Measurements from ENCODE around the gene EMP2. TPM values are rescaled to one million over a fixed set of nuclear protein-coding genes. Genes with fewer than 3 reads are reported as not detected.
A peak's percentile ranks its signal among the peaks of the same experiment; 100 is the strongest.

EMP2 gene
- total RNA-seq, 1 donor from 2014 or later: not detected

- ChIA-PET CTCF (no interaction called here), POLR2A (no interaction called here)
- TF ChIP-seq CTCF (IDR thresholded peaks at IDR 0.05): no peak
- ATAC-seq (ENCODE audit: low read depth) (peak; percentile 81), DNase-seq (no peak)
- Mint-ChIP-seq H3K4me1 (peaks cover 26% of the 10 kb centered on the region), H3K9me3 (no peaks in the 10 kb centered on the region), H3K4me3 (no peak overlapping the region), H3K36me3 (ENCODE audit: low read depth) (no peaks in the 10 kb centered on the region), H3K27ac (no peak overlapping the region), H3K27me3 (peaks cover 3% of the 10 kb centered on the region)
- intact Hi-C loops (cut with micrococcal nuclease): no loop called here
Measured at GRCh38 chr16:10613785-10614485, 33.5 kb upstream of the EMP2 start.

GRCh38 chr16:10612649-10613179 lies 32.3 kb upstream of the EMP2 start:
- Mint-ChIP-seq H3K4me3 (no peak overlapping the region), H3K27ac (no peak overlapping the region), H3K9me3 (no peaks in the 10 kb centered on the region), H3K27me3 (no peaks in the 10 kb centered on the region), H3K36me3 (ENCODE audit: low read depth) (no peaks in the 10 kb centered on the region), H3K4me1 (peaks cover 26% of the 10 kb centered on the region)
- ATAC-seq (ENCODE audit: low read depth): no peak
- POLR2A ChIA-PET: no interaction called here
- DNase-seq: no peak
- no peak for TF ChIP-seq CTCF (IDR thresholded peaks at IDR 0.05)
- intact Hi-C loops (cut with micrococcal nuclease): no loop called here
- CTCF ChIA-PET: no interaction called here

GRCh38 chr16:10611825-10612342 lies 31.5 kb upstream of the EMP2 start:
- H3K4me3 Mint-ChIP-seq: no peak overlapping the region
- H3K9me3 Mint-ChIP-seq: no peaks in the 10 kb centered on the region
- ATAC-seq (ENCODE audit: low read depth) (no peak), DNase-seq (no peak)
- TF ChIP-seq CTCF (IDR thresholded peaks at IDR 0.05): no peak
- ChIA-PET CTCF (no interaction called here), POLR2A (no interaction called here)
- no peaks in the 10 kb centered on the region for H3K36me3 Mint-ChIP-seq (ENCODE audit: low read depth)
- H3K27me3 Mint-ChIP-seq: peaks cover under 1% of the 10 kb centered on the region
- peaks cover 26% of the 10 kb centered on the region for H3K4me1 Mint-ChIP-seq
- no peak overlapping the region for H3K27ac Mint-ChIP-seq
- intact Hi-C loops (cut with micrococcal nuclease): no loop called here

GRCh38 chr16:10610499-10611184 lies 30.2 kb upstream of the EMP2 start:
- ATAC-seq (ENCODE audit: low read depth) (no peak), DNase-seq (no peak)
- Mint-ChIP-seq H3K27me3 (peaks cover 10% of the 10 kb centered on the region), H3K36me3 (ENCODE audit: low read depth) (no peaks in the 10 kb centered on the region), H3K9me3 (no peaks in the 10 kb centered on the region), H3K4me3 (no peak overlapping the region), H3K4me1 (peaks cover 26% of the 10 kb centered on the region), H3K27ac (no peak overlapping the region)
- CTCF ChIA-PET: interaction anchor here (0.6 kb wide), 1 partner anchor 96 kb away, joined by 3 read pairs; no protein-coding TSS in a partner anchor
- POLR2A ChIA-PET: no interaction called here
- intact Hi-C loops (cut with micrococcal nuclease): no loop called here
- no peak for TF ChIP-seq CTCF (IDR thresholded peaks at IDR 0.05)

GRCh38 chr16:10609402-10609774 lies 29.0 kb upstream of the EMP2 start:
- H3K9me3 Mint-ChIP-seq: no peaks in the 10 kb centered on the region
- DNase-seq (no peak), ATAC-seq (ENCODE audit: low read depth) (no peak)
- intact Hi-C loops (cut with micrococcal nuclease): no loop called here
- H3K4me3 Mint-ChIP-seq: no peak overlapping the region
- no peaks in the 10 kb centered on the region for H3K36me3 Mint-ChIP-seq (ENCODE audit: low read depth)
- CTCF ChIA-PET: no interaction called here
- H3K27me3 Mint-ChIP-seq: peaks cover 10% of the 10 kb centered on the region
- H3K27ac Mint-ChIP-seq: no peak overlapping the region
- POLR2A ChIA-PET: no interaction called here
- peaks cover 22% of the 10 kb centered on the region for H3K4me1 Mint-ChIP-seq
- TF ChIP-seq CTCF (IDR thresholded peaks at IDR 0.05): no peak
